HepG2 (cell line): Measurements from ENCODE around the gene ATP13A4. TPM values are rescaled to one million over a fixed set of nuclear protein-coding genes. Genes with fewer than 3 reads are reported as not detected.

Experiments
- AGO1 ChIP-seq: fragments of 200-400 bp; formaldehyde crosslinking; IDR thresholded peaks from 2 replicates; pipeline ENCODE4 v1.6.1; 2017; ENCODE audit warnings: mild to moderate bottlenecking, low read depth, low read length, moderate library complexity; ENCODE audit not compliant: poor library complexity, severe bottlenecking
- ATM ChIP-seq: fragments of 450-650 bp; IDR thresholded peaks from 2 replicates; pipeline ENCODE4 v1.7.1; 2017; ENCODE audit warnings: mild to moderate bottlenecking, borderline replicate concordance
- CCAR2 ChIP-seq: fragments of 200-400 bp; formaldehyde crosslinking; optimal IDR thresholded peaks from 2 replicates; pipeline ENCODE3; 2018; ENCODE audit warnings: low read depth, mild to moderate bottlenecking, low read length, moderate library complexity
- DDIT3 ChIP-seq: sonication (generic); formaldehyde crosslinking; IDR thresholded peaks from 2 replicates; pipeline ENCODE4 v1.4.0; 2020; ENCODE audit warnings: mild to moderate bottlenecking, missing genetic modification reagents
- GABPA ChIP-seq, 2 experiments: IDR thresholded peaks; 2 replicates each; pipeline ENCODE4 v1.6.1; 2011 to 2016; ENCODE audit warnings: low read depth in 2 of 2, low read length in 1 of 2, missing biosample characterization in 1 of 2, missing genetic modification characterization in 1 of 2
- HOXA3 ChIP-seq: sonication (generic); formaldehyde crosslinking; IDR thresholded peaks from 2 replicates; pipeline ENCODE4 v1.5.0; 2020; ENCODE audit warnings: missing genetic modification reagents
- KDM5B ChIP-seq: sonication (generic); formaldehyde crosslinking; IDR thresholded peaks from 2 replicates; pipeline ENCODE4 v1.4.0; 2020; ENCODE audit warnings: missing genetic modification reagents, mild to moderate bottlenecking, borderline replicate concordance
- NCOR1 ChIP-seq: fragments of 200-600 bp; sonication (generic); IDR thresholded peaks from 2 replicates; pipeline ENCODE4 v1.7.0; 2017; ENCODE audit warnings: antibody characterized with exemption, low read length, borderline replicate concordance
- PRDM4 ChIP-seq: sonication (generic); formaldehyde crosslinking; IDR thresholded peaks from 2 replicates; pipeline ENCODE4 v1.9.0; 2021; ENCODE audit warnings: missing genetic modification reagents, borderline replicate concordance
- RAD21 ChIP-seq: fragments of 450-650 bp; formaldehyde crosslinking; IDR thresholded peaks from 2 replicates; pipeline ENCODE4 v1.5.0; 2020; ENCODE audit warnings: mild to moderate bottlenecking
- RBM22 ChIP-seq: fragments of 200-400 bp; formaldehyde crosslinking; optimal IDR thresholded peaks from 2 replicates; pipeline ENCODE3; 2017; ENCODE audit warnings: mild to moderate bottlenecking, low read length, moderate library complexity
- THYN1 ChIP-seq: sonication (generic); formaldehyde crosslinking; IDR thresholded peaks from 2 replicates; pipeline ENCODE4 v1.8.1; 2023; ENCODE audit warnings: low read depth, mild to moderate bottlenecking, moderate library complexity, missing genetic modification reagents, borderline replicate concordance
- ZNF230 ChIP-seq: sonication (generic); formaldehyde crosslinking; IDR thresholded peaks from 2 replicates; pipeline ENCODE4 v1.4.0; 2020; ENCODE audit warnings: mild to moderate bottlenecking, missing genetic modification reagents
- ZNF274 ChIP-seq: sonication (generic); formaldehyde crosslinking; IDR thresholded peaks from 2 replicates; pipeline ENCODE4 v1.5.1; 2020; ENCODE audit warnings: mild to moderate bottlenecking, missing genetic modification reagents
- ZNF737 ChIP-seq: sonication (generic); formaldehyde crosslinking; IDR thresholded peaks from 2 replicates; pipeline ENCODE4 v1.5.0; 2020; ENCODE audit warnings: missing genetic modification reagents, mild to moderate bottlenecking, borderline replicate concordance
- ZNF800 ChIP-seq: sonication (generic); formaldehyde crosslinking; IDR thresholded peaks from 2 replicates; pipeline ENCODE4 v1.4.0; 2020; ENCODE audit warnings: missing genetic modification reagents
- ZNF839 ChIP-seq: sonication (generic); formaldehyde crosslinking; IDR thresholded peaks from 2 replicates; pipeline ENCODE4 v1.4.0; 2020; ENCODE audit warnings: missing genetic modification reagents, mild to moderate bottlenecking, borderline replicate concordance
- polyA plus RNA-seq, 8 experiments: library from polyadenylated mRNA; depleted of rRNA in 3 of 8; stranded (reverse) in 7 of 8; unstranded in 1 of 8; fragments of >200 nt; fragmentation: Illumina TruSeq in 4 of 8; extraction: Trizol in 4 of 8; gene quantifications; 2 replicates each; pipeline versions ENCODE4 v1.2.1 to v1.2.3, GENCODE V29; 2011 to 2016; ENCODE audit warnings: low read depth in 4 of 8, missing spikeins in 1 of 8, mixed read lengths in 1 of 8; ENCODE audit not compliant: insufficient read depth in 1 of 8
- total RNA-seq, 5 experiments: library from RNA; depleted of rRNA; stranded (reverse); fragments of >200 nt; fragmentation: Illumina TruSeq; extraction: Trizol; gene quantifications; 2 replicates each; pipeline ENCODE4 v1.2.3, GENCODE V29; 2016; ENCODE audit warnings: low read depth in 1 of 5
- TF ChIP-seq, protein P1 (sequence below): sonication (generic); formaldehyde crosslinking; IDR thresholded peaks from 2 replicates; pipeline ENCODE4 v1.4.0; 2020; ENCODE audit warnings: mild to moderate bottlenecking, missing genetic modification reagents
- TF ChIP-seq, protein P2 (sequence below): sonication (generic); formaldehyde crosslinking; IDR thresholded peaks from 2 replicates; pipeline ENCODE4 v1.8.0; 2022; ENCODE audit warnings: mild to moderate bottlenecking, missing genetic modification reagents; ENCODE audit not compliant: insufficient replicate concordance
- TF ChIP-seq, protein P3 (sequence below): sonication (generic); formaldehyde crosslinking; IDR thresholded peaks from 2 replicates; pipeline ENCODE4 v1.5.0; 2020; ENCODE audit warnings: missing genetic modification reagents, mild to moderate bottlenecking, borderline replicate concordance

ATP13A4 gene
- total and polyA plus RNA-seq, 2 of the 13 experiments (the other 11 are each of a cell fraction or from before 2014, with no cell fraction given), result 0.01 to 0.07 TPM

- TF ChIP-seq ZNF800 (CRISPR knock-in tag) (peak; percentile 77; the same call in 1 of the 2 replicates), ZNF274 (peak; percentile 65), HOXA3 (peak; percentile 96), THYN1 (no peak), RAD21 (peak; percentile 54), CCAR2 (peak; percentile 76), ATM (no peak), GABPA (IDR thresholded peaks at IDR 0.05; ENCODE audit: low read depth, low read length) (peak; percentile 91), GABPA (CRISPR knock-in tag; IDR thresholded peaks at IDR 0.05; ENCODE audit: low read depth) (peak; percentile 96), RBM22 (no peak), DDIT3 (CRISPR knock-in tag) (no peak; the same call in 1 of the 2 replicates), AGO1 (no peak), ZNF737 (peak; percentile 91; the same call in 1 of the 2 replicates), ZNF839 (CRISPR knock-in tag) (0 out of 2 replicates have a peak, but pooled peaks have one; percentile 83), PRDM4 (no peak), KDM5B (peak; percentile 95; the same call in 1 of the 2 replicates), ZNF230 (peak; percentile 62; the same call in 1 of the 2 replicates), NCOR1 (no peak)
- TF ChIP-seq, protein P1, sequence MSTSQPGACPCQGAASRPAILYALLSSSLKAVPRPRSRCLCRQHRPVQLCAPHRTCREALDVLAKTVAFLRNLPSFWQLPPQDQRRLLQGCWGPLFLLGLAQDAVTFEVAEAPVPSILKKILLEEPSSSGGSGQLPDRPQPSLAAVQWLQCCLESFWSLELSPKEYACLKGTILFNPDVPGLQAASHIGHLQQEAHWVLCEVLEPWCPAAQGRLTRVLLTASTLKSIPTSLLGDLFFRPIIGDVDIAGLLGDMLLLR, result peak; percentile 84
- TF ChIP-seq, protein P2, sequence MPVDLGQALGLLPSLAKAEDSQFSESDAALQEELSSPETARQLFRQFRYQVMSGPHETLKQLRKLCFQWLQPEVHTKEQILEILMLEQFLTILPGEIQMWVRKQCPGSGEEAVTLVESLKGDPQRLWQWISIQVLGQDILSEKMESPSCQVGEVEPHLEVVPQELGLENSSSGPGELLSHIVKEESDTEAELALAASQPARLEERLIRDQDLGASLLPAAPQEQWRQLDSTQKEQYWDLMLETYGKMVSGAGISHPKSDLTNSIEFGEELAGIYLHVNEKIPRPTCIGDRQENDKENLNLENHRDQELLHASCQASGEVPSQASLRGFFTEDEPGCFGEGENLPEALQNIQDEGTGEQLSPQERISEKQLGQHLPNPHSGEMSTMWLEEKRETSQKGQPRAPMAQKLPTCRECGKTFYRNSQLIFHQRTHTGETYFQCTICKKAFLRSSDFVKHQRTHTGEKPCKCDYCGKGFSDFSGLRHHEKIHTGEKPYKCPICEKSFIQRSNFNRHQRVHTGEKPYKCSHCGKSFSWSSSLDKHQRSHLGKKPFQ (CRISPR knock-in tag), result peak; percentile 15
- TF ChIP-seq, protein P3, sequence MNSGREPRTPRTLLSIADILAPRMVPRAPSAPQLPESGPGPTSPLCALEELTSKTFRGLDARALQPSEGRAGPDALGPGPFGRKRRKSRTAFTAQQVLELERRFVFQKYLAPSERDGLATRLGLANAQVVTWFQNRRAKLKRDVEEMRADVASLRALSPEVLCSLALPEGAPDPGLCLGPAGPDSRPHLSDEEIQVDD (CRISPR knock-in tag), result no peak
Observed at GRCh38 chr3:193592841-193593667, 38.4 kb upstream of the ATP13A4 start, which contains the start of gene OPA1 (continued).
